HG02970 (cell line): ENCODE measurements around the gene MAP3K10.
"Not testable (repeated sequence)": the region's sequence is repeated elsewhere in the genome, so short reads cannot be mapped to it uniquely, and the experiment has no call there.

Experiments
- ATAC-seq: cut with Tn5 transposase; IDR thresholded peaks from one replicate; pipeline ENCODE4 v1.9.1; 2021; ENCODE audit warnings: mild to moderate bottlenecking, moderate library complexity, moderate number of reproducible peaks; ENCODE audit not compliant: unreplicated experiment, low FRiP score

The MAP3K10 gene

DNA sequence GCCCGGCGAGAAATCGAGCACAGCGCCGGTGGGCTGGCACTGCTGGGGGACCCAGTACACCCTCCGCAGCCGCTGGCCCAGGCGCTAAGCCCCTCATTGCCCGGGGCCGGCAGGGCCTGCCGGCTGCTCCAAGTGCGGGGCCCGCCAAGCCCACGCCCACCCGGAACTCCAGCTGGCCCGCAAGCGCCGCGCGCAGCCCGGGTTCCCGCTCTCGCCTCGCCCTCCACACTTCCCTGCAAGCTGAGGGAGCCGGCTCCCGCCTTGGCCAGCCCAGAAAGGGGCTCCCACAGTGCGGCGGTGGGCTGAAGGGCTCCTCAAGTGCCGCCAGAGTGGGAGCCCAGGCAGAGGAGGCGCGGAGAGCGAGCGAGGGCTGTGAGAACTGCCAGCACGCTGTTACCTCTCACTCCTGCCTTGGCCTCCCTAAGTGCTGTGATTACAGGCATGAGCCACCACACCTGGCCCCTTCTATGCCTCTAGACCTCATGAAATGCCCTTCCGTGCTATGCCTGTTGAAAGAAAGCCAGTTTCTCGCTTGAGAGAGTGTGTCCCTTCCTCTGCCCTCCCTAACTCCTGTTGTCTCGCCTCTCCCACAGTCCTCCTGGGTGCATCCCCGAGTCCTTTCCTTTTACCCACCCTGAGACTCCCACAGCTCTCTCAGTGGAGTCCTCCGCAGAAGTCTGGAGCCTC is 20.8 kb upstream of the MAP3K10 start:
- ATAC-seq = not testable (repeated sequence)

DNA sequence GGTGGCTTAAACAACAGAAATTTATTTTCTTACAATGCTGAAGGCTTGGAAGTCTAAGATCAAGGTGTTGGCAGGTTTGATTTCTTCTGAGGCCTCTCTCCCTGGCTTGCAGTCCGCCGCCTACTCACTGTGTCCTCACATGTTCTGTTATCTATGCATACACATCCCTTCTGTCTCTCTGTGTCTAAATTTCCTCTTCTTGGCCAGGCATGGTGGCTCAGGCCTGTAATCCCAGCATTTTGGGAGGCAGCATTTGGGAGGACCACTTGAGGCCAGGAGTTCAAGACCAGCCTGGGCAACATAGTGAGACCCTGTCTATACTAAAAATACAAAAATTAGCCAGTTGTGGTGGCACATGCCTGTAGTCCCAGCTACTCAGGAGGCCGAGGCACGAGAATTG is 19.9 kb upstream of the MAP3K10 start:
- ATAC-seq = not testable (repeated sequence)

DNA sequence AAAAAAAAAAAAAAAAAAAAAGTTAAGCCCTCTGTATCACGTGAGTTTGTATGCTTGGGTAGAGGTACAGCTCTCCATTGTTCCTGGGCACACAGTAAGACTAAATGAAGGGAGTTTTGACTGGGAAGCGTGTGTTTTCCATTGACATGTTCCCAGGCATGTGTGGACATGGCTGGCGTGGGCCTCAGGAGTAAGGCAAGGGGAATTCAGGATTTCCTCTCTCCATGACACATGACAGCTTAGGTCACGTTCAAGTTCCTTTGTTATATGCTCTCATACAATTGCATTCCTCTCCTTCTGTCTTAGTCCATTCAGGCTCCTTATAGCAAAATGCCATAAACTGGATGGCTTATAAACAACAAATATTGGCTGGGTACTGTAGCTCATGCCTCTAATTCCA is 17.1 kb upstream of the MAP3K10 start:
- no peak for ATAC-seq

DNA sequence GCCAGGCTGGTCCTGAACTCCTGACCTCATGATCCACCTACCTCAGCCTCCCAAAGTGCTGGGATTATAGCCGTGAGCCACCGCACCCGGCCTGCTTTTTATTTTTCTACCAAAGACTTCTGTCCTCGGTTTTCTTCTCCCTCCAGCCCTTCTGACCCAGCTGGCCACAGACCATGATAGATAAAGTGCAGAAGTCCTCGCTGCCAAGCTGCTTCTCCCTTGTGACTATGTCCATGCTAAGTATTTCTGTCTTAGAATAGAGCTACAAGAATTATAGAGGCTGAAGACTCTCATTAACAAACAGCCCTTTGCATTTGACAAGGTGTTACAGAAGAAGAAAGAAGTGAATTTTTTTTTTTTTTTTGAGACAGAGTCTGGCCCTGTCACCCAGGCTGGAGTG is 15.4 kb upstream of the MAP3K10 start:
- ATAC-seq = no peak

DNA sequence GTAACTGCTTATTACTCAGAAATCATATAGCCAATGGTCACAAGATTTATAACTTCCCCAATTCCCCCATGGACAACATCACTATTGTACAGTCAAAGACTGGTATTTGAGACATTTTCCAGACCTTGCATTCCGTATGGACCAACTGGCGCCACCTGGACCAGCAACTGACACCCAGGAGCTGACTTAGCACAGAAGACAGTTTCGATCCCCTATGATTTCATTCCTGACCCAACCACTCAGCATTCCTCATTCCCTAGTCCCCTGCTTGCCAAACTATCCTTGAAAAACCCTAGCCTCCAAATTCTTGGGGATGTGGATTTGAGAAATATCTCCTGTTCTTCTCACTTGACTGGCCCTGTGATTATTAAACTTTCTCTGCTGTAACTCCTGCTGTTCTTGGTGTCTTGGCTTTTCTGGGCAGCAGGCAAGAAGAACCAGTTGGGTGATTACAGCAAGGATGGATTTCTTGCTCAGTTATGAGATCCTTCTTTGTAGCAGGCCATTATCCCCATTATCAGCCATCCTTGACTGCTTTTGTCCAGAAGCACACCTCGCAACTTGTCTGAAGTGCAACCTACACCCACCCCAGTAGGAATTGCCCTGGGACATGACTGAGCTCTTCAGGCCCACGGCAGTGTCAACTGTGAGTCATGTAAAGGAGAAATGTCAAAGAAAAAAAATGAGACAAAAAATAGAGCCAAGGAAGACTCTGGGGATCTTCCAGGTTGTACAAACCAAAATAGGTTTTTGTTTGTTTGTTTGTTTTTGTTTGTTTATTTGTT is 13.7 kb upstream of the MAP3K10 start:
- no peak for ATAC-seq

DNA sequence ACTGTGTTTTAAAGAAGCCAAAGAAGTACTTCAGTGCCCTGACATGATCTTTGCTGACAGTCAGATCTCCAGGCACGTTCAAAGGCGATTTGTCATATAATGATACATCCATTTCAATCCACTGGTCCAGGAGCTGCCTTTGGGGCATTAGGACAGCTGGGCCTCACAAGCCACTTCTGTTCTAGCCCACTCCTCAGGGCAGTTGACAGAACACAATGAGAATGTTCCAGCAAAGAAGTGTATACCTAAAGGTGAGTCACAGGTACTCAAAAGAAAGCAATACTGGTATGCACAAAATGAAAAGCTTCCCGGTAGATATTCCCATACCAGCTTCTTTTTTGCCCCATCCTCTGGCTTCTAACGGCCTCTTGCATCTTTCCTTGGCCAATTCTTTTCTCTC is 12.5 kb upstream of the MAP3K10 start:
- no peak for ATAC-seq

DNA sequence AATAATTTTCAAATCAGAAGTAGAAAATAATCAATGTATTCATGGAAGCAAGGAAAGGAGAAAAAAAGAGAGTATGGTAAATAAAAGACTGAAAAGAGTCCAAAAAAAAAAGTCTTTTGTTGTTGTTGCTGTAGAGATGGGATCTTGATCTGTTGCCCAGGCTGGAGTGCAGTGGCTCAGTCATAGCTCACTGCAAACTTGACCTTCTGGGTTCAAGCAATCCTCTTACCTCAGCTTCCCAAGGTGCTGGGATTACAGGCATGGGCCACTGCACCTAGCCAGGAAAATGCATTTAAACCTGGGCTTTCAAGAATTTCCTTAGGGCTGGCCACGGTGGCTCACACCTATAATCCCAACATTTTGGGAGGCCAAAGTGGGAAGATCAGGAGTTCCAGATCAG is 7.0 kb upstream of the MAP3K10 start:
- ATAC-seq = no peak

DNA sequence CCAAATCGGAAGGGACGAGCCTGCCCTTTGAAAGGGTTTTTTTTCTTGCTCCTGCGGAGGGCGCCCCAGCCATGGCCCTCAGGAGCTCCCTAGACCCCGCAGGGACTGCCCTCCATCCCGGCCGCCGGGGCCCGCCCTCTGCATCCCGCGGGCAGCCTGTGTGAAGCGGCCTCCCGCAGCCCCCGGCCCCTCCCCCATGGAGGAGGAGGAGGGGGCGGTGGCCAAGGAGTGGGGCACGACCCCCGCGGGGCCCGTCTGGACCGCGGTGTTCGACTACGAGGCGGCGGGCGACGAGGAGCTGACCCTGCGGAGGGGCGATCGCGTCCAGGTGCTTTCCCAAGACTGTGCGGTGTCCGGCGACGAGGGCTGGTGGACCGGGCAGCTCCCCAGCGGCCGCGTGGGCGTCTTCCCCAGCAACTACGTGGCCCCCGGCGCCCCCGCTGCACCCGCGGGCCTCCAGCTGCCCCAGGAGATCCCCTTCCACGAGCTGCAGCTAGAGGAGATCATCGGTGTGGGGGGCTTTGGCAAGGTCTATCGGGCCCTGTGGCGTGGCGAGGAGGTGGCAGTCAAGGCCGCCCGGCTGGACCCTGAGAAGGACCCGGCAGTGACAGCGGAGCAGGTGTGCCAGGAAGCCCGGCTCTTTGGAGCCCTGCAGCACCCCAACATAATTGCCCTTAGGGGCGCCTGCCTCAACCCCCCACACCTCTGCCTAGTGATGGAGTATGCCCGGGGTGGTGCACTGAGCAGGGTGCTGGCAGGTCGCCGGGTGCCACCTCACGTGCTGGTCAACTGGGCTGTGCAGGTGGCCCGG is 815 bp downstream of the MAP3K10 start:
- ATAC-seq = no peak

DNA sequence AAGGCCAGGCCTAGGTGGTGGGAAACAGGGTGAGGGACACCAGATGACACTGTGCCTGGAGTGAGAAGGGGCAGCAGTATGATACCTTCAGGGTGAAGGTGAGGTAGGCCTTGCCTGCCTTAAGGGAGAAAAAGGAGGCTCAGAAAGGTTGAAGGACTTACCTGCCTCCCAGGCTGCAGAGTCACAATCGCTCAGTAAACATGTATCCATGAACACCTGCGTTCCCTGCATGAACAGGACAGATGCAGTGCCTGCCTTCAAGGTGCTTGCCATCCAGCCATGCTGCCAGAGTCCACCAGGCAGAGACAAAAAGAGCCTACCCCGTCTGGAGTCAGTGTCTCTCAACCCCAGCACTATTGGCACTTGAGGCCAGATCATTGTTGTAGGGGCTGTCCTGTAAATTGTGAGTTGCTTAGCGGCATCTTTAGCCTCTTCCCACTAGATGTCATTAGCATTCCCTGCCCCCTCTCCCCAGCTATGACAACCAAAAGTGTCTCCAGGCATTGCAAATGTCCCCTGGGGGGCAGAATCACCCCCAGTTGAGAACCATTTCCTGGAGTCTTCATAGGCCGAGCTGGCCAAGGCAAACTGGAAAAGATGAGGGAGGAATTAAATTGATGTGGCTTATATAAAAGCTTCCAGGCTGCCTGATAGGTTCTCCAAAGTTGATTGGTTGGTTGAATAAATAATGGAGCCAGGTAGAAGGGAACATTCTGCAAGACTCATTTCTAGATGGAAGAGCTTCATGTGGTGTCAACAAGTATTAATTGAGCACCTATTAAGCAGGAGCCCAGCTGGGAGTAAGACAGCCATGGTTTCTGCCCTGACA is 1.7 kb downstream of the MAP3K10 start:
- no peak for ATAC-seq

DNA sequence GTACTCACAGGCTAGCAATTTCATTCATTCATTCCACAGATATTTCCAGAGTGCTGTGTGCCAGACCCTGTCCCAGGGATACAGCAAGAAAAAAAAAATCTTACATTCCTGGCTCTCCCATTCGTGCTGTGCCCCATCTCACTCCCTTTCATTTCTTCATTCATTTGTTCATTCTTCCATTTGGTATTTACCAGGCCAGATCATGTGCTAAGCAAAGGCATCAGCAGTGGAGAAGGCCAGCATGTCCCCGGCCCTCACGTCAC is 2.3 kb downstream of the MAP3K10 start:
- no peak for ATAC-seq

DNA sequence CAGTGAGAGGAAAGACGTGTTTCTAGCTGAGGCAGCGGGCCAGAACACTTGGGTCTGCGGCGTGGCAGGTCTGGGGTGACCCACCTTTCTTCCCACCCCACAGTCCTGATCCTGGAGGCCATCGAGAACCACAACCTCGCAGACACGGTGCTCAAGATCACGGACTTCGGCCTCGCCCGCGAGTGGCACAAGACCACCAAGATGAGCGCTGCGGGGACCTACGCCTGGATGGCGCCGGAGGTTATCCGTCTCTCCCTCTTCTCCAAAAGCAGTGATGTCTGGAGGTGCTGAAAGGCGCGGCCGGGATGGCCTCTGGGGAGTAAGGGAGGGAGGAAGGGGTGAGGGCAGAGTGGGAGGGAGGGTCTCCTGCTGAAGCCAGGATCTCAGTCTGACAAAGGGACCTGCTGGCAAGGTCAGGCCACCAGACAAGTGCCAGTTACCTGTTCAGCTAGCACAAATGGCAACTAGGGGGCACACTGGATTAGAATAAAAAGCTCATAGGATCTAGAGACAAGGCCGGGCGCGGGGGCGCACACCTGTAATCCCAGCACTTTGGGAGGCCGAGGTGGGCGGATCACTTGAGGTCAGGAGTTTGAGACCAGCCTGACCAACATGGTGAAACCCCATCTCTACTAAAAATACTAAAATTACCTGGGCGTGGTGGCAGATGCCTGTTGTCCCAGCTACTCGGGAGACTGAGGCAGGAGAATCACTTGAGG is 7.2 kb downstream of the MAP3K10 start:
- ATAC-seq = no peak

DNA sequence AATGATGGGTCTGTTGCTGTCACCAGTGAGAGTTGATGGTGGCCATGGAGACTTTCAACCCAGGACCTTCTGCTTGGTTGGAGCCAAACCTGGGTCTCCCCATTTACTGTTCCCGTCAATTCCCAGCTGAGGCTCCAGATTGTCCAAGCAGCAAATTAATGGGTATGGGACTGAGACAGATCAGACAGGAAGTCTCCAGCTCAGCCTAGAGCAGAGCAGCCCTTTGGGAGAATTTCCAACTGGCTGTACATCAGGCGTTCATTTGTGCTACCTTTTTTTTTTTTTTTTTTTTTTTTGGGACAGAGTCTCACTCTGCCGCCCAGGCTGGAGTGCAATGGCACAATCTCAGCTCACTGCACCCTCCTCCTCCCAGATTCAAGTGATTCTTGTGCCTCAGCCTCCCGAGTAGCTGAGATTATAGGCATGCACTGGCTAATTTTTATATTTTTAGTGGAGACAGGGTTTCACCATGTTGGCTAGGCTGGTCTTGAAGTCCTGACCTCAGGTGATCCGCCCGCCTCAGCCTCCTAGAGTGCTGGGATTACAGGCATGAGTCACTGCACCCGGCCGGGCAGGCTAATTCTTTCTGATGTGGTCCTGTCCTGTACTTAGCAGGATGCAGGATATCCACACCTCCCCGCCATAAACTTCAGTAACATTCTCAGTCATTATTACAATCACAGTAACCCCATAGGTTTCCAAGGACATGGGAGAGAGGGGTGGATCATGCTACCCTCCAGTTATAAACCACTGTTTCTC is 9.3 kb downstream of the MAP3K10 start:
- no peak for ATAC-seq

DNA sequence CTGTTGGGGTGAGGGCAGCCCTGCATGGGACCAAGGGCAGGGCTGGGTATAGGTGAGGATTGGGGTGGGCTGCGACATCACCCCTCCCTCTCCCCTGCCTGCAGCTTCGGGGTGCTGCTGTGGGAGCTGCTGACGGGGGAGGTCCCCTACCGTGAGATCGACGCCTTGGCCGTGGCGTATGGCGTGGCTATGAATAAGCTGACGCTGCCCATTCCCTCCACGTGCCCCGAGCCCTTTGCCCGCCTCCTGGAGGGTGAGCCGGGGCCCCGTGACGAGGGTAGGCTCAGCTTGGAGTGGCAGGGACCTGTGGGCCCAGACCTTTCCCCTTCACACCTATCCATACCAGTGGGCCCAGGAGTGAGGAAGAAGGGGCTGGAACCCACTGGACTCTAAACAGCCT is 13.2 kb downstream of the MAP3K10 start:
- ATAC-seq = no peak

DNA sequence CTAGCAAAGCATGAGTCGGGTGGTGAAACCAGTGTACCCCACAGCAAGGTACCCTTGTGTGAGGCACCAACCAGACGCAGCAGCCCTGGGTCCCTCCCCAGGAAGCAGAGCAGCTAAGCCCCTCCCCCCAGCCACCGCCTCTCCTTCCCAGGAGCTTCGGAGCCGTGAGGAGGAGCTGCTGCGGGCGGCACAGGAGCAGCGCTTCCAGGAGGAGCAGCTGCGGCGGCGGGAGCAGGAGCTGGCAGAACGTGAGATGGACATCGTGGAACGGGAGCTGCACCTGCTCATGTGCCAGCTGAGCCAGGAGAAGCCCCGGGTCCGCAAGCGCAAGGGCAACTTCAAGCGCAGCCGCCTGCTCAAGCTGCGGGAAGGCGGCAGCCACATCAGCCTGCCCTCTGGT is 14.5 kb downstream of the MAP3K10 start:
- no peak for ATAC-seq

DNA sequence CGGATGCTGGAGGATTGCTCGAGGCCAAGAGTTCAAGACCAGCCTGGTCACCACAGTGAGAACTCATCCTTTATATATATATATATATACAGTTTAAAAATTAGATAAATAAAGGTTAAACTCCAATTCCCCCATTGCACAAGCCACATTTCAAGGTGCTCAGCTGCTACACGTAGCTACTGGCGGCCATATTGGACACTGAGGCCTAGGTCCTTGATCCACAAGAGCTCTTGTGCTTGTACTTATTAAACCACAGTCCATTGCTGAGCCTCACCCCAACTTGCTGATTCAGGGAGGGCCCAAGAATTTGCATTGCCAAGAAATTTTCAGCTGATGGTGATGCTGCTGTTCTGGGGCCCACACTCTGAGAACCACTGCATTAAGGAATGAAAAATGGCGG is 17.4 kb downstream of the MAP3K10 start:
- no peak for ATAC-seq

DNA sequence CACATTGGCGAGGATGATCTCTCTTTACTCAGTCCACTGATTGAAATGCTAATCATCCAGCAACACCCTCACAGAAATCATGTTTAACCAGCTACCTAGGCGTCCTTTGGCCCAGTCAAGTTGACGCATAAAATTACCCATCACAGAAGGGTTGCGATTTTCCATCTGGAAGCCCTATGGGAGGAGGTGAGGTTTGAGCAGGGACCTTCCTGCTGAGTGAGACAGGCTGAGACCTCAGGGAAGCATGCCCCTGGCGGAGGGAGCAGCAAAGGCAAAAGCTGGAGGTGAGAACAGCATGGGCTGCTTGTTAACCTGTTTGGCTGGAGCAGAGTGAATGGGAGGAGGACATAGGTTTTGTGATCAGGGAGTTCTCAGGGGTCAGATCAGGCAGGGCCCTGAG is 19.7 kb downstream of the MAP3K10 start:
- no peak for ATAC-seq

DNA sequence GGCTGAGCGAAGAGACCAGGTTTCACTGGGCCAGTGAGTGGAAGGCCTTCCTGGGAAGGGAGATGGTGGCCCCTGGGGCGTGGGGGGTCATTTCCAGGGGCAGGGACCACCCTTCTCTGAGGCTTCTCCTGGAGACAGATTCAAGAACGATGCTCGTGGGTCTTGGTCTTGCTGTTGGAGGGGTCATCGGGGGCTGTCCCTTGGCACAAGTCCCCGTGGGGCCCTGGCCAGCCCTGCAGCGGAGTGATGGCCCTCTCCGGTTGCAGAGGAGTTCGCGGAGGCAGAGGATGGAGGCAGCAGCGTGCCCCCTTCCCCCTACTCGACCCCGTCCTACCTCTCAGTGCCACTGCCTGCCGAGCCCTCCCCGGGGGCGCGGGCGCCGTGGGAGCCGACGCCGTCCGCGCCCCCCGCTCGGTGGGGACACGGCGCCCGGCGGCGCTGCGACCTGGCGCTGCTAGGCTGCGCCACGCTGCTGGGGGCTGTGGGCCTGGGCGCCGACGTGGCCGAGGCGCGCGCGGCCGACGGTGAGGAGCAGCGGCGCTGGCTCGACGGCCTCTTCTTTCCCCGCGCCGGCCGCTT is 22.1 kb downstream of the MAP3K10 start:
- ATAC-seq = no peak

DNA sequence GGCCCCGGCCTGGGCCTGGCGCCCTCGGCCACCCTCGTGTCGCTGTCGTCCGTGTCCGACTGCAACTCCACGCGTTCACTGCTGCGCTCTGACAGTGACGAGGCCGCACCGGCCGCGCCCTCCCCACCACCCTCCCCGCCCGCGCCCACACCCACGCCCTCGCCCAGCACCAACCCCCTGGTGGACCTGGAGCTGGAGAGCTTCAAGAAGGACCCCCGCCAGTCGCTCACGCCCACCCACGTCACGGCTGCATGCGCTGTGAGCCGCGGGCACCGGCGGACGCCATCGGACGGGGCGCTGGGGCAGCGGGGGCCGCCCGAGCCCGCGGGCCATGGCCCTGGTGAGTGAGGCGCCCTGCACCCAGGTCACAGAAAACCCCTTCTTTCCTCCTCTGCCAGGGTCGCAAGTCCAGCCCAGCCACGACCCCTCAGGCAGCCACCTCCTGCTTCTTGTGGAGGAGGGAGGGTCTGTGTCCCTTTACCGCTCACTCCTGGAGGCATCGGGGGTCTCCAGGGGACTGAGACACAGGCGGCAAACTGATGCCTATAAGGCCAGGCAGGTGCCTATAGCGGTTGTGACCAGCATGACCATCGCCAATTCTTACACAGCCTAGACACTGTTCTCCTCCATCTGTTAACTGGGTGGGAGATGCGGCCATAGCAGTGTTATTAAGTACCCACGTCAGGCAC is 22.8 kb downstream of the MAP3K10 start:
- ATAC-seq = no peak

DNA sequence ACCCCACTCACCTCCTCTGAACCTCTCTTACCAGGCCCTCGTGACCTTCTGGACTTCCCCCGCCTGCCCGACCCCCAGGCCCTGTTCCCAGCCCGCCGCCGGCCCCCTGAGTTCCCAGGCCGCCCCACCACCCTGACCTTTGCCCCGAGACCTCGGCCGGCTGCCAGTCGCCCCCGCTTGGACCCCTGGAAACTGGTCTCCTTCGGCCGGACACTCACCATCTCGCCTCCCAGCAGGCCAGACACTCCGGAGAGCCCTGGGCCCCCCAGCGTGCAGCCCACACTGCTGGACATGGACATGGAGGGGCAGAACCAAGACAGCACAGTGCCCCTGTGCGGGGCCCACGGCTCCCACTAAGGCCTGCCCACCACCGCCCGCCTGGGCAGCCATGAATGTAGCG is 23.7 kb downstream of the MAP3K10 start:
- no peak for ATAC-seq
